Measurements from ENCODE around the gene NR1H3.

DNA sequence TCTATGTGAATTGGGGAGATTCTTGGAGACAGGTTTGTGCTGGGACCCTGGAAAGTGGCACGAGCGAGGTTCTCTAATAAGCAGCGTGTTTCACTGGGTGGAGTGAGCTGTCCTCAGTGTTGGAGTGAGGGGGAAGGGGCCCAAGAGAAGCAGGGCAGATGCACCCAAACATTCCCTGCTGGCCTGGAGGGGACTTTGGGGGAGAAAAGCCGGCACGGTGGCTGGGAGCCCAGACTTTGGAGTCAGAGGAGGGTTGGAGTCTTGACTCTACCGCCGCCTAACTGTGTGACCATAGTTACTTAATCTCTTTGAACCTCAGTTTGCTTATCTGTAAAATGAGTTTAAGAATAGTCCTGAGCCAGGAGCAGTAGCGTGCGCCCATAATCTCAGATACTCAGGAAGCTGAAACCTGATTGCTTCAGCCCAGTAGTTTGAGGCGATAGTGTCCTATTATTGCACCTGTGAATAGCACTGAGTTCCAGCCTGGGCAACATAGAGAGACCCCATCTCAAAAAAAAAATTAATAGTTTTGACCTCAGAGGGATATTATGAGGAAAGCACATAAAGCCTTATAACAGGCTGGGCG, 614 bp downstream of the NR1H3 start:
- TF ChIP-seq POLR2A (IDR thresholded peaks at IDR 0.05) = no peak
- TF ChIP-seq, protein P1, sequence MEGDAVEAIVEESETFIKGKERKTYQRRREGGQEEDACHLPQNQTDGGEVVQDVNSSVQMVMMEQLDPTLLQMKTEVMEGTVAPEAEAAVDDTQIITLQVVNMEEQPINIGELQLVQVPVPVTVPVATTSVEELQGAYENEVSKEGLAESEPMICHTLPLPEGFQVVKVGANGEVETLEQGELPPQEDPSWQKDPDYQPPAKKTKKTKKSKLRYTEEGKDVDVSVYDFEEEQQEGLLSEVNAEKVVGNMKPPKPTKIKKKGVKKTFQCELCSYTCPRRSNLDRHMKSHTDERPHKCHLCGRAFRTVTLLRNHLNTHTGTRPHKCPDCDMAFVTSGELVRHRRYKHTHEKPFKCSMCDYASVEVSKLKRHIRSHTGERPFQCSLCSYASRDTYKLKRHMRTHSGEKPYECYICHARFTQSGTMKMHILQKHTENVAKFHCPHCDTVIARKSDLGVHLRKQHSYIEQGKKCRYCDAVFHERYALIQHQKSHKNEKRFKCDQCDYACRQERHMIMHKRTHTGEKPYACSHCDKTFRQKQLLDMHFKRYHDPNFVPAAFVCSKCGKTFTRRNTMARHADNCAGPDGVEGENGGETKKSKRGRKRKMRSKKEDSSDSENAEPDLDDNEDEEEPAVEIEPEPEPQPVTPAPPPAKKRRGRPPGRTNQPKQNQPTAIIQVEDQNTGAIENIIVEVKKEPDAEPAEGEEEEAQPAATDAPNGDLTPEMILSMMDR (IDR thresholded peaks at IDR 0.05) = no peak

Data from Peyer's patch (tissue), 4 donors.